NT2/D1 (cell line): ENCODE results near the gene LTBP2.

Experiments used
- SUZ12 ChIP-seq: IDR thresholded peaks from 2 replicates; pipeline ENCODE4 v1.6.1; 2011; ENCODE audit not compliant: insufficient read length, insufficient read depth; ENCODE audit errors: extremely low read depth
- YY1 ChIP-seq: IDR thresholded peaks from 2 replicates; pipeline ENCODE4 v1.6.1; 2011; ENCODE audit not compliant: insufficient read length, insufficient read depth
- ZNF274 ChIP-seq: IDR thresholded peaks from 2 replicates; pipeline ENCODE4 v1.6.1; 2011; ENCODE audit warnings: mild to moderate bottlenecking, low read depth, low read length

- TF ChIP-seq YY1 (no peak), ZNF274 (no peak), SUZ12 (no peak)
These were observed 44.2 kb downstream of the LTBP2 start for GRCh38 chr14:74567646-74568379.
